ENCODE measurements around the gene TSPAN17.

The TSPAN17 gene

DNA sequence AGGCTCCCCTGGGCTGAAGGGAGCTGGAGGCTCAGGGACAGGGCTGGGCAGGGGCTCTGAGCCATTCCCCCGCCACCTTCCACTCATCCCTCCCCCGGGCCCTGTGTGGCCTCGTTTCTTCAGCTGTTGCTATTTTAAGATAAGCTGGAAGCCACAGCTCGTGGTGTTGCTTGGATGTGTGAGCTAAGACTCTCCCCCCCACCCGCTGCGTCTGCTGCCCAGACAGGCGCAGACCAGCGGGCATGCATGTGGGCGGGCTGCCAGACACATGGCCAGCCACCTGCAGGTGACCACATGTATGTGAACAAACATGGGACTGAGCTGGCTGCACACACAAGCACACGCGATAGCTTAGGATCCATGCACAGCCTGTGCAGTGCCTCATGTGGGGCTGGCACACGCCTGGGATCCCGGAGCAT lies 25.6 kb upstream of the TSPAN17 start:
- DNase-seq = no peak

DNA sequence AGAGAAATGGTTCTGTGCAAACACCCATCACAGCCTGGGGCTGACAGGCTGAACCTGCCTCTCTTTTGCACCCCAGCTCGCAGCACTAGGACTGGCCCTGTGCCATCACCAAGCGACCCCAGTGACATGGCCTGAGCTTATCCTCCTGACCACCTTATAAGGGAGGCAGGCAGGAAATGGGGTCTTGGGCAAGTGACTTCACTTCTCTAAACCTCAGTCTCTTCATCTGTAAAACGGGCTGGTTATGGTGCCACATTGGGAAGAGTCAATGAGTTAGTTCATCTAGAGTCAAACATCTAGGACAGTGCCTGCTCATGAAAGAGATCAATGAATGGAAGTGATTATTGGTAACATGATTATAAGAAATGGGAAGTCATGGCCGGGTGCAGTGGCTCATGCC lies 23.1 kb upstream of the TSPAN17 start:
- no peak for DNase-seq

DNA sequence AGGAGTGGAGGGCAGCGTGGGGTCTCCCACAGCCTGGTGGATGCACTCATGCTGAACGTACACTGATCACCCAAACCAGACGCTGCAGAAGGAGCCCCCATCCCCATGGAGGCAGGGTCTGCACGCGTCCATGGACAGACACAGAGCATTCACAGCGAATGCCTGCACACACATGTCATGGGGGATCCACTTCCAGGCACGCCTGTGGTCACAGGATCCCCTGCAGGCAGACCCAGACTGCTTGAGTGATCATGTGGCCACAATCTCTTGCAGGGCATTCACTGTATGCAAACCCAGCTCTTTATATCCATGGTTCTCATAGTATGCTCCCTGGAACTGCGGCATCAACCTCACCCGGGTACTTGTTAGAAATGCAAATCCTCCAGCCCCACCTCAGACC lies 22.3 kb upstream of the TSPAN17 start:
- DNase-seq = no peak

DNA sequence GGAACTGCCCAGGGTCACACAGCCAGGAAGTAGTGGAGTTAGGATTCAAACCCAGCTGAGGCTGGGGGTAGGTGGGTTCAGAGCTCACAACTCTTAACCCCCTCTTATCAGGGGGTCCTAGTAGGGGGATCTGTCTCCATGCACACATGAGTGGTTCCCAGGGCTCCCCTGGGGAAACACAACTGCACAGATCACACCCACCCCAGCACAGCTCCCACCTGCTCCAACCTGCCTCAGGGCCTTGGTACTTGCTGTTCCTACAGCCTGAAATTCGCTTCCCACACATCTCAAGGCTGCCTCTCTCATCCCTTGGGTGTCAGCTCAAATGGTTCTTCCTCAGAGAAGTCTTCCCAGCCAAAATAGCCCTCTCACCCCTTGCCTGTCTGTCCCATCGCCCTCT lies 21.8 kb upstream of the TSPAN17 start:
- no peak for DNase-seq

DNA sequence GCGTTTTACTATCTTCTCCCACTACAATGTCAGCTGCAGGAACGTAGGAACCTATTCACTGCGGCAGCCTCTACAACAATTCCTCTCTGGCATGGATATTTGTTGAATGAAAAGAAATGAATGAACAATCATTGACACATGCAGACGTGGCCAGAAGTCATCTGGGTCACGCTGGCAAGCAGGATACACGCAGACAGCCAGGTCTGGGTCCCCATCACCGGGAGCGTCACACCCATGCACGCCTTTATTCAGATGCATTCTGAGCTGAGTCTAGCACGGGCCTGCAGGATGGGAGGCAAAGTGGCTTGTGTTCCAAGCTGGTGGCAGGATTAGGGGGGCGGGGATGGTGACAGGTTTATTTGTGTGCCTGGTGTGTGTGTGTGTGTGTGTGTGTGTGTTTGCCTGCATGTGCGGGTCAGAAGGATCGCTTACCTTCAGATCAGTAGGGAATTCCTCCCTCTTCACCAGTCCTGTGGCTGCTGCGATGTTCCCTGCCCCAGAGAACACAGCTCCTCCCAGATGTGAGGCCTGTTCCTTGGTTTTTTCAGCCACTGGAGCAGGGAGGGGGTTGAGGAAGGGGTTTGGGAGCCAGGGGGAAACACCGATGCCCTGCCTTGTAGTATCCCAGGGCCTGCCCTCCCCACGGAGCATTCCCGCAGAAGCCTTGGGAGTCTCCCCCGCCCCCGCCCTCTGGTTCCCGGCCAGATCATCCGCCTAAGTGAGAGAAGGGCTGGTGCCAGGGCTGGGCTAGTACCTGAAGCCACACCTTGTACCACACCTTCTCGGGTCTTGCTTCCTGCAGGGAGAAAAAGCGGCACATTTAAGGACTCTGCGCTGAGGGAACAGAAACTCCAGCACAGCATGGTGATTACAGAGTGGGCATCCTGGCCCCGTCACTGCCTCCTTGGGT lies 21.1 kb upstream of the TSPAN17 start:
- DNase-seq = no peak

DNA sequence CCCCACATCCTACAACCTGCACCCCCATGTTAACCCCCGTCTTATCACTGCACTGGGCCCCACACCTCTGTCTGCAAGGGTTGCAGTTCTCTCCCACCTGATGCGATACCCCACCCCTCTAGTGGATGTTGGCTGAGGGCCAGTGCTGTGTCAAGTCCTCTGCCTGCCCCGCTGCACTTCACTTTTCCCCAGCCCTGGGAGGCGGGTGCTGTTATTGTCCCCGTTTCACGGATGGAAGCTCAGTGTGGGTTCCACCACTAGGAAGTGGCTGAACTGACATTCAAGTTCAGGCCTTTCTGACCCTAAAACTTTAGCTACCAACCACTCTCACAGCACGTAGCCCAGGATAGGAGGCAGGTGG lies 20.4 kb upstream of the TSPAN17 start:
- DNase-seq = no peak

DNA sequence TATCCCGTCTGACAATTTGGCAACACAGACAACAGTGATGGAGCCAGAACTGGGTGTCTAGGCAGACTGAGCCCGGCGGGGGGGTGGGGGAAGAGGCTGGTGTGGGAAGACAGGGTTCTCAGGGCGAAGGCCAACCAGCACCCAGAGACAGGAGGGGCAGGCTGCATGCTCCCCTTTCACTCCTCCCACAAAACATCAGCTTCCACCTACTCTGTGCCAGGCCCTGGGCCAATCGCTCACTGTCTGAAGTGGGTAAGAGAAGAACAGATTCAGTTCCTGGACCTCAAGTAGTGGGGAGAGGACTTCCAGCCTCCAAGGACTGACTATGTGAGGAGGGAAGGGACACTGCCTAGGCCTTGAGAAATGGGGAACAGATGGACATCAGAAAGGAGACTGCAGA lies 19.7 kb upstream of the TSPAN17 start:
- no peak for DNase-seq

DNA sequence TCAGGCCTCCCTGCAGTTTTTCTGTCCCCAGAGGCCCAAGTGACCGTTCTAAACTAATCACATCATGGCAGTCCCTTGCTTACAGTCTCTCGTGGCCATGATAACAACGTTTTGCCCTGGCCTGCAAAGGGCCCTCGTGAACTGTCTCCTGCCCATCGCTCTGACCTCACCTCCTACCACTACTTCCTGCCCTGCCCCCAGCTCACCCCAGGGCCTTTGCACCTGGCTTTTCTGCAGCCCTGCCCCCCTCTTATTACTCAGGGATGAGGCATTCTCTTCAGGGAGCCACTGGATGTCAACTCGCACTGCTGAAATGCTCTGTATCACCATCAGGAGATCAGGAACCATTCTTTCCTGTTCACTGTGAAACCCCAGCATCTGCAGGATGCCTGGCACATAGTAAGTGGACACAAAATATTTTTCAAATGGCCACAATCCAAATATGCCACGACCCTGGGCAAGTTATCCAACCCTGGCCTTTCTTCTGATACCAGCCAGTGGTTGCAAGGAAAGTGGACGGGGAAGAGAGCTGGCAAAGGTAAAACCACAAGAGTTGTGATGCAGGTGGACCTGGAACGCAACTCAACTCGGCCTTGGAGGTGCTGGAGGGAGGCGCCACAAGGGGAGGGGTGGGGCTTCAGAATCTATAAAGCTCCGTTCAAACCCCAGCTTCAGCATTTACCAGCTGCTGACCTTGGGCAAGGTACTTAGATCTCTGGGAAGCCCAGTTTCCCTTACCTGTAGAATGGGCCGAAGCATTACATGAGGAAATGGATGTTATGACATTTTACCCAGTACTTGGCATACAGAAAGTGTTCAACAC lies 18.7 kb upstream of the TSPAN17 start:
- DNase-seq = no peak

DNA sequence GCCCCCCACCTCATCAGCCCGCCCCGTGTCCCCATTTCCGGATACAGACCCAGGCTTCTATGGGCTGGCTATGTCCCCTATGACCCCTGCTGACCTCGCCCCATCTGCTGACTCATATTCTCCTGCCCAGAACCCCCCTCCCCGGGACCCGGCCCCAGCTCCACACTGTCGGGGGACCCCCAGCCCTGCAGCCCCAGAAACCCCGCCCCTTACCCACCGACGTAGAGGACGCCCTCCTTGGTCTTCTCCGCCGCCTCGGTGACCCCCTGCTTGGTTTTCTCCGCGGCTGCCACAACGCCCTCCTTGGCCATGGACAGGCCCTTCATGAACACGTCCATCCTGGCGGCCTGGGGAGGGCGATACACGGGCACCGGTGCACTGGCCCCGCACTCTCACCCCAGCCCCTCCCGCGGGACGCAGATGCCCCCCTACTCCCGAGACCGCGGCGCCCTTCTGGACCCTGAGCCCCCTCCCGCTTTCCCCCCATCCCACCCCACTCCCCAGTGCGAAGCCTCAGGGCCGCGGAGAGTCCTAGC lies 17.9 kb upstream of the TSPAN17 start:
- no peak for DNase-seq

DNA sequence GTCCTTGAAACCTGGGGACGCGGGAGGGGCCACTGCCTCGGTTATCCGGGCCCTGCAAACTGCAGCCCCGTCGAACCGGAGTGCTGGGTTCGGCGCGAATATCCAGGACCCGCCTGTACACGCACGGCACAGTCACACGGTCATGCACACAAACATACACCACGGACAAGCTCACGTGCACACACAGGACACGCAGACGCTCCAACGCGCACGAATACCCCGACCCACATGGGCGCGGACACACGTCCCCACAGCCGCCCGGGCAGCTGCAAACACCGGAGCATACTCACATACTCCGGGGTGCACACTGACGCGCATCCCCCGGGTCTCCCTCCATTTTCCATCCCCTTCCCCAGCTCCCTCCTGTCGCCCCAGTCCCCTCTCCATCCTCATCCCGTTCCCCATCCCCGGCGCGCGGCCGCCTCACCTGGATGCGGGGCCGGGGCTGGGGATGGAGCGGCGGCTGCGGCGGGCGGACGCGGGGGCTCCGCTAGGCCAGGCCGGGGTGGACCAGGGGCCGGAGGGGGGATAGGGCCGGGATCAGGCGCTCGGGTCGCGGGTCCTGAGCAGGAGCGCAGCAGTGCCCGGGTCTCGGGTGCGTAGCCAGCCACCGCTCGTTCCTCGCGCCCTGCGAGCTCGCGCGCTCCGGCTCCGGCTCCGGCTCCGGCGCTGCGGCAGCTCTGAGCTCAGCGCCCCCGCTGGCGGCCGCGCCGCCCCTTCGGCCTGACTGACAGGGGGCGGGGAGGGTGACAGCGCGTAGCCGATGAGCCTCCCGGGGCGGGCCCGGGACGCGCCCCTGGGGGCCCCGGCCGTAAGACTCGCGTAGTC lies 17.2 kb upstream of the TSPAN17 start, which contains the start of the genes EIF4E1B and SNCB:
TSS of gene EIF4E1B (plus strand) at position 823 of the 828 bp plus-strand sequence. CDS start 12,113 bp downstream, outside the sequence.
TSS of gene SNCB (minus strand) at position 682 of the 828 bp plus-strand sequence. CDS start 880 bp downstream, outside the sequence.
- peak; percentile 48 for DNase-seq

DNA sequence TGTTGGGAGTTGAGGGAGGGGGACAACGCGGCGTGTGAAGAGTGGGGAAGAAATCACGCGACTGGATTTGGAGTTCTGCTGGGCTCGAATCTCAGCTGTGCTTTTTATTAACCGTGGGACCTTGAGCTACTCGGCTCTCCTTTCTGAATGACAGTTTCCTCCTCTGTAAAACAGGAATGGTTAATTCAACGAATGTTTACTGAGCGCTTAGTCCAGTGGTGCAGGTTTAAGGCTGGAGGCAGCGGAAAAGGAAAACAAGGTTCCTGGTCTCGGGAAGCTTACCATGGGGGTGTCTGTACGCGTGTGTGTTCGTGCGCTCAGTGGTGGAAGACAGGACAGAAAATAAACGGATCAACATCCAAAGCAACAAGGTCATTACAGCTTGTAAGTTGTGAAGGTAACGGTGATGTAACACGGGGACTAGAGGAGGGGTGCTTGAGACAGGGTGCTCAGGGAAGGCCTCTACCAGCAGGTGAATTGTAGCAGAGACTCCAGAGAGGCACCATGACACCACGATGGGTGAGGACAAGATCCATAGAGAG lies 16.5 kb upstream of the TSPAN17 start:
- no peak for DNase-seq

DNA sequence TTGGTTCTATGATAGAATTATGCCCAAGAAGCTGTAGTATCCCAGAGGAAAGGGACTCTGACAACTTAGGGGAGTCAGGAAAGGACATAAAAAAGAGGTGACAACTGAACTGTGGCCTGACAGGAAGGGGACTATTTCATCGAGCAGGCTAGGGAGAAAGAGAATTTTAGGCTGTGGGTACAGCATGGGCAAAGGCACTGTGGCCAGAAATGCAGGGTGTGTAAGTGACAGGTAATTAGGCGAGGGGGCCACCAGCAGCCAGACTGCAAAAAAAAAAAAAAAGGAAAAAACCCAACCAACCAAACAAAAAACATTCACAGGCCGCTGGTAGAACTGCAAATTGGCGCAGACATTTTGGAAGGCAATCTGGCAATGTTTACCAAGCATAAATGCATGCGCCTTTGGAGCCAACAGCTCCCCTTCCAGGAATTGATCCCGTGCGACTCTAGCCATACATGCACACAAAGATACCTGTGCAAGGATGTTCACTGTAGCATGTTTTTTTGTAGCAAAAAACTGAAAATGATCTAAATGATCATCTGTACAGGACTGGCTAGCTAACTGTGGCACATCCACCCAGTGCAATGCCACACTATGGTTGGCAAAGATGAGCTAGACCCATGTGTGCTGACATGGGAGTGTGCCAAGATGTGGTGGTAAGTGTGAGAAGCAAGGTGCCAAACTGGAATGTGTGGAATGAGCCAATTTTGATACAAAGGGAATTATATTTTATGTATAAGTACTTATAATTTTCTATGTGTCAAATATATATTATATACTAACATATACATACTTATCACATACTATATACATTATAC lies 15.7 kb upstream of the TSPAN17 start:
- DNase-seq = no peak

DNA sequence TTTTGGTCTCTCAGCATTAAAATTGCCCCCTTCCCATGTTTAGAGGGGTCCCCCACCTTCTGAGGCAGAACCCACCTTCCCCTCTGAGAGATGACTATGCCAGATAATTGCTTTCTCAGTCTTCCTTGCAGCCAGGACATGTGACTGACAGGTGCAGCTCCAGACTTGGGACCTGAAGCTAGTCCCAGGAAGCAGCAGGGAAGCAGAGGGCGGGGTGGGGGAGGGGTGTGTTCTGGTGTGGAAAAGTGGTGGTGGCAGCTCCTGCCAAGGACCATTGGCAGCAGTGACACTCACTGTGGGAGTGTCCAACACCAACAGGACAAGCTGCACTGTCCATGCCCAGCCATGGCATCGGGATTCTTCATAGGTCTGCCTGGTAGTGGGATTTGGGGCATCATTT lies 14.5 kb upstream of the TSPAN17 start:
- DNase-seq = no peak

DNA sequence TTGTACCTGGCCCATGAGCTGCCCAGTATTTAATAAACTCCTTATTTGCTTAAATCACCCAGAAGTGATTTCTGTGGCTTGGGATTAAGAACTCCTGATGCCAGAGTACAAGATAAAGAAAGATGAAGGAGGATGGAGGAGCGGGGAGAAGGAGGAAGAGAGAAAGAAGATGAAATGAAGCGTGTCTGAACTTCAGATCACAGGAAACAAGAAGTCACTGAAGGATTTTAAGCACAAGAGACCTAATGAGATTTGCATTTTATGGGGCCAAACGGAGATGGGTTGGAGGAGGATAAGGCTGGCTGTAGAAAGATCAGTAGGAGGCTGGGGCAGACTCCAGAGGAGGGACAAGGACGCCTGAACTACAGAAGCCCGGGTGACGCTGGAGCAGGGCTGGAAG lies 13.7 kb upstream of the TSPAN17 start:
- DNase-seq = no peak

DNA sequence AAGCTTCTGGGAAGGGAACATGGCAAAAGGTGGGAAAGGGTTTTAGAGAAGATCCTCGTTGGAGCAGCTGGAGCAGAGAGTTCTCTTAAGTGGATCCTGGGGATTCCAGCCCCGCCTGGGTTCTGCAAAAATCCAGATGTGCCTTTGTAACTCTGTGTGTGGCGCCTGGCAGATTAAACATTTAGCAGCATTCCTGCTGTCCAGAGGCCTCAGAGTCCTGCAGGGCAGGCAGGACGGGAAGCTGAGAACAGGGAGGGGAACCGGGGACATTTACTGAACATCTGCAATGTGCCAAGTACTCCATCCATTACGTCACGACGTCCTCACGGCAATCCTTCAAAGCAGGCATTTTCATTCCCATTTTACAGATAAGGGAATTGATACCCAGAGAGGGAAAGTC lies 10.9 kb upstream of the TSPAN17 start:
- no peak for DNase-seq

DNA sequence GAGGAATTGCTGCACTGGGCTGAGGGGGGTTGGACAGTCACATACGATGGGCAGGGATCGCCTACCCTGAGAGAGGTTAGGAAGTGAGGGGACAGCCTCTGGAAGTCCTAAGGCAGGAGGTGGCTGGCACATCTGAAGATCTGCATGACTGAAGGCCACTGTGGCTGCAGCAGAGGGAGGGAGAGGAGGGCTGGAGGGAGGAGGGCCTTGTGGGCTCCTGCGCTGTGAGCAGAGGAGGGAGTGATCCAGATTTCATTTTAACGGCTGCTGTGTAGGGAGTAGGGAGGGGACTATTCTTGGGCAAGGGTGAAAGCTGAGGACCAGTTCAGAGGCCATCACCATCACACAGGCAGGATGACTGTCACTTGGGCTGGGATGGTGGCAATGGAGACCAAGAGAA lies 9.7 kb upstream of the TSPAN17 start:
- DNase-seq = no peak

DNA sequence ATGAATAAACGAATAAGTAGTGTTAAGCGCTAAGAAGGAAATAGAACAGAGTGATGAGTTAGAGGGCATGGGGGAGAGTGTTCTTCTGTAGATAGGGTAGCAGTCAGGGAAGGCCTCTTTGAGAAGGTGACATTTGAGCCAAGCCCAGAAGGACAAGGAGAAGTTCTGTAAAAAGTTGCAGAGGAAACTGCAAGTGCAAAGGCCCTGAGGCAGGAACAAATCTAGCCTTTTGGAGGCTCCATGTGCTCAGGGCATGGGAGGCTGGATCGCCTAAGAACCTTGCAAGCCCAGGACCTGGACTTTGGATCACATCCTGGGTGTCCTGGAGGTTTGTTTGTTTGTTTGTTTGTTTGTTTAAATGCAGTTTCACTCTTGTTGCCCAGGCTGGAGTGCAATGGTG lies 8.8 kb upstream of the TSPAN17 start:
- no peak for DNase-seq

DNA sequence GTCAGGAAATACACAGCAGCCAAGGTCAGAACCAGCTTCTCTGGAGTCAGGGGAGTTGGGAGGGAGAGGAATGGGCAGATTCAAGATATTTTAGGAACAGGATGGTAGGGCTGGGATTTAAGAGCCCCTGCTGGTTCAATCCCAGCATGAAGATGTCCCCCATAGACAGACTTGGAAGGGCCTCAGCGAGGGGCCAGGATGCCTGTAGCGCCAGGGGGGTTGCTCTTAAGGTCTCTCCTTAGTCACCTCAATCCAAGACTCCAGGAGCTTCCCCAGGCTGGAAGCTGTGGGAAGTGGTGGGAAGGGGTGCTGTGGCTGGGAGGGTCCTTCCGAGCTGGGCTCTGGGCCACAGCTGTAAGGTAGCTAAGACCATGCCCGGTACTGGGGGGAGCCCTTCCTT lies 8.1 kb upstream of the TSPAN17 start:
- DNase-seq = no peak

DNA sequence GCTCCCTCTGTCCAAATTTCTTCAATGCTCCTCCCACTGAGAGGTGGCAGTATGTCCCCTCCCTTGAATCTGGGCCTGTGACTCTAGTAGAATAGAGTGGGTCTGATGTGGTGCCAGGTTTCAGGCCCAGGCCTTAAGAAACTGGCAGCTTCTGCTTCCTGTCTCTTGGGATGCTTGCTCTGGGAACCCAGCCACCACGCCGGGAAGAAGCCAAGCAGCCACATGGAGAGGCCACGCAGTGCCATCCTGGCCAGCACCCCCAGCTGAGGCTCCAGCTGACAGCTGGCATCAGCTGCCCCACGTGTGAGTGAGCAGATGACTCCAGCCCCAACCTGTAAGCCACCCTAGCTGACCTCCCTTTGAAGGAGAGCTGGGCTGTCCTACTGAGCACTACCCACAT lies 7.3 kb upstream of the TSPAN17 start:
- DNase-seq = no peak

DNA sequence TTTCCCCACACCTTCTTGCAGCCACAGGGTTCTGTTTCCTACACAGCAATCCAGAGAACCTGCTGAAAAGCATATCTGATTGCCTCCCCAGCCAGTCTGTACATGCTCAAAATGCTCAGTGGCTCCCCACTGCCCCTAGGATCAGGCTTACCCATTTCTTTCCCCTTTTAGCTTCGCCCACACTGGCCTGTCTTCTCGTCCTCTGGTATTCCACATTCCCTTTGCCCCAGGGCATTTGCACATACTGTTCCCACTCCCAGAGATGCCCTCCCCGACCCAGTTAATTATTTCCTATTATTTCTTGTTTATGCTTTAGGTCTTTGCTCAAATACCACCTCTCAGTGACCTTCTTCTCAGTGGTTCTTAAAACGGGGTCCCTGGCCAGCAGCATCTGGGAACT lies 6.7 kb upstream of the TSPAN17 start:
- DNase-seq = no peak

DNA sequence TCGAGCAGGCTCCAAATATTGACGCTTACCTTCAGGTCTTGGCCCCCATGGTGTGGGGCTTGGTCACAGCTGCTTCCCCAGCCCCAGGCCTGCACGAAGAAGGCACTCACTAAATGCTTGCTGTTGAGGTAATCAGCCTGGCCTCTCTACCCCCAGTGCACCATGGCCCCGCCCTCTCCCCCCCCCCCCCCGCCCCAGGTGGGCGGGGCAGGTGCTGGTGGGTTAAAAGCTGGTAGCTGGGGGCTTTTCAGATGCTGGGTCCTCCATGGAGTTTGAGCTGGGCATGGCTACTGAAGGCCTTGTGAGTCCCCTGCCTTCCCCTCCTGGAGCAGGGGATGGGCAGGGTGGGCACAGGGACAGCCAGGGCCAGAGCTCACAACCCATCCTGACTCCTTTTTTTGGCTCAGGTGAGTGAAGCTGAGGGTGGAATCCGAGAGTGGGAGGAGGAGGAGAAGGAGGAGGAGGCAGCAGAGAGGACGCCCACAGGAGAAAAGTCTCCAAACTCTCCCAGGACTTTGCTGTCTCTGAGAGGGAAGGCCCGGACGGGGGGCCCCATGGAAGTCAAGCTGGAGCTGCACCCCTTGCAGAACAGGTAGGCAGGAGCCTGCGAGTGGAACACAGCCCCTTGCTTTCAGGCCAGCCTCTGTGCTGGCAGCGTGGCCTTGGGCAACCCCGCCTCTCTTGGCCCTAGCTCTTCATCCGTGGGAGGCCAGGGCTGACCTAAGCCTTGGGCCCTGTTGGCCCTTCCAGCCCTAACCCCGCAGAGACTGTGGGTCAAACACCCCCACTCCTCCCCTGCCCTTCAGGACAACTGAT lies 4.4 kb upstream of the TSPAN17 start:
- no peak for DNase-seq
